Chondrocyte (in vitro differentiated cells): ENCODE measurements around the gene CUBN. TPM values are rescaled to one million over a fixed set of nuclear protein-coding genes. Genes with fewer than 3 reads are reported as not detected.
A peak's percentile ranks its signal among the peaks of the same experiment; 100 is the strongest.
"Not testable (repeated sequence)": the region's sequence is repeated elsewhere in the genome, so short reads cannot be mapped to it uniquely, and the experiment has no call there.

ENCODE experiments used
- DNase-seq: peaks from one replicate; pipeline ENCODE4 v3.0.0; 2021; ENCODE audit warnings: mixed read lengths, low spot score
- H3K27ac Mint-ChIP-seq: one replicate; pipeline ENCODE4 v1.8.0; 2021; ENCODE audit warnings: mild to moderate bottlenecking, moderate library complexity, mixed read lengths; ENCODE audit not compliant: unreplicated experiment
- H3K27me3 Mint-ChIP-seq: 2 replicates; pipeline ENCODE4 v1.8.0; 2021; ENCODE audit warnings: low read depth, mixed read lengths
- H3K36me3 Mint-ChIP-seq: 2 replicates; pipeline ENCODE4 v1.8.0; 2021; ENCODE audit warnings: low read depth, mixed read lengths
- H3K4me1 Mint-ChIP-seq: 2 replicates; pipeline ENCODE4 v1.8.0; 2021; ENCODE audit warnings: low read depth, mild to moderate bottlenecking, mixed read lengths
- H3K4me3 Mint-ChIP-seq: one replicate; pipeline ENCODE4 v1.8.0; 2021; ENCODE audit warnings: mild to moderate bottlenecking, moderate library complexity, mixed read lengths; ENCODE audit not compliant: unreplicated experiment
- H3K9me3 Mint-ChIP-seq: 2 replicates; pipeline ENCODE4 v1.8.0; 2021; ENCODE audit warnings: low read depth, mixed read lengths
- CTCF ChIP-seq: fragments of 200-600 bp; sonication (generic); IDR thresholded peaks from 2 replicates; pipeline ENCODE4 v1.5.0; 2021; ENCODE audit warnings: antibody characterized with exemption, mild to moderate bottlenecking, moderate library complexity
- total RNA-seq: library from RNA; stranded (reverse); gene quantifications from 3 replicates; pipeline ENCODE4 v1.2.1, GENCODE V29; 2021

CUBN gene
- total RNA-seq, 1 donor from 2014 or later, result 1.0 TPM

- H3K9me3 Mint-ChIP-seq, result no peaks in the 10 kb centered on the region
- H3K27me3 Mint-ChIP-seq, result no peaks in the 10 kb centered on the region
- DNase-seq, result no peak
- no peak for TF ChIP-seq CTCF
- H3K27ac Mint-ChIP-seq, result no peak overlapping the region
- no peaks in the 10 kb centered on the region for H3K36me3 Mint-ChIP-seq
- H3K4me3 Mint-ChIP-seq, result no peak overlapping the region
- peaks cover 15% of the 10 kb centered on the region for H3K4me1 Mint-ChIP-seq
Measured at GRCh38 chr10:17119845-17120244, 9.8 kb downstream of the CUBN start.

GRCh38 chr10:17116193-17116592 lies 13.4 kb downstream of the CUBN start:
- no peak for DNase-seq
- Mint-ChIP-seq H3K4me3 (no peak overlapping the region), H3K27ac (no peak overlapping the region), H3K27me3 (no peaks in the 10 kb centered on the region), H3K9me3 (no peaks in the 10 kb centered on the region), H3K4me1 (peaks cover 2% of the 10 kb centered on the region), H3K36me3 (no peaks in the 10 kb centered on the region)
- TF ChIP-seq CTCF, result no peak

GRCh38 chr10:17115683-17116082 lies 13.9 kb downstream of the CUBN start:
- Mint-ChIP-seq H3K27ac (no peak overlapping the region), H3K27me3 (no peaks in the 10 kb centered on the region), H3K4me1 (peaks cover 2% of the 10 kb centered on the region), H3K36me3 (no peaks in the 10 kb centered on the region), H3K9me3 (no peaks in the 10 kb centered on the region), H3K4me3 (no peak overlapping the region)
- no peak for DNase-seq
- TF ChIP-seq CTCF, result peak; percentile 28

- DNase-seq, H3K9me3 Mint-ChIP-seq, H3K27ac Mint-ChIP-seq, H3K36me3 Mint-ChIP-seq, H3K4me3 Mint-ChIP-seq, H3K27me3 Mint-ChIP-seq, H3K4me1 Mint-ChIP-seq: not testable (repeated sequence)
Measured at GRCh38 chr10:17114878-17115444, 14.7 kb downstream of the CUBN start.

GRCh38 chr10:17113889-17114540 lies 15.6 kb downstream of the CUBN start:
- no peak for TF ChIP-seq CTCF
- DNase-seq, result no peak
- Mint-ChIP-seq H3K27me3 (no peaks in the 10 kb centered on the region), H3K27ac (no peak overlapping the region), H3K36me3 (peaks cover 2% of the 10 kb centered on the region), H3K4me1 (peaks cover 8% of the 10 kb centered on the region), H3K9me3 (no peaks in the 10 kb centered on the region), H3K4me3 (no peak overlapping the region)

GRCh38 chr10:17113346-17113745 lies 16.3 kb downstream of the CUBN start:
- no peak for TF ChIP-seq CTCF
- peaks cover 2% of the 10 kb centered on the region for H3K36me3 Mint-ChIP-seq
- peaks cover 9% of the 10 kb centered on the region for H3K4me1 Mint-ChIP-seq
- no peak overlapping the region for H3K4me3 Mint-ChIP-seq
- no peak overlapping the region for H3K27ac Mint-ChIP-seq
- DNase-seq, result no peak
- H3K27me3 Mint-ChIP-seq, result no peaks in the 10 kb centered on the region
- no peaks in the 10 kb centered on the region for H3K9me3 Mint-ChIP-seq
